H1 (cell line): ENCODE measurements around the gene CHTF8. TPM values are rescaled to one million over a fixed set of nuclear protein-coding genes. Genes with fewer than 3 reads are reported as not detected.

Experiments
- ASH2L ChIP-seq: fragments of 200-600, 300-600 bp; sonication (generic); IDR thresholded peaks from one replicate; pipeline ENCODE4 v1.7.1; 2017; ENCODE audit warnings: low read length
- NRF1 ChIP-seq: IDR thresholded peaks from 2 replicates; pipeline ENCODE4 v1.6.1; 2011; ENCODE audit warnings: mild to moderate bottlenecking, low read depth, low read length, improper control_type of control experiment
- RAD21 ChIP-seq, 2 experiments: IDR thresholded peaks in 1 of 2; conservative IDR thresholded peaks in 1 of 2; 2 replicates each; pipeline ENCODE4 v1.6.1; 2011; ENCODE audit warnings: low read depth in 2 of 2, low read length in 2 of 2, improper control_type of control experiment in 1 of 2, inconsistent platforms in 1 of 2, mild to moderate bottlenecking in 1 of 2, moderate library complexity in 1 of 2
- TAF7 ChIP-seq: optimal IDR thresholded peaks from 2 replicates; pipeline ENCODE3; 2011; ENCODE audit warnings: low read depth, mild to moderate bottlenecking, inconsistent platforms, low read length, moderate library complexity, borderline replicate concordance
- polyA plus RNA-seq, 7 experiments: library from polyadenylated mRNA; depleted of rRNA in 3 of 7; stranded (reverse) in 5 of 7; unstranded in 2 of 7; fragments of >200 nt in 5 of 7; fragments of 200-250 nt in 2 of 7; gene quantifications; 1 replicate in 5 of 7; 2 replicates in 1 of 7; 4 replicates in 1 of 7; pipeline versions ENCODE4 v1.2.1 to v1.2.3, GENCODE V29; 2011 to 2013; ENCODE audit warnings: missing spikeins in 2 of 7, mixed read lengths in 2 of 7
- total RNA-seq: library from RNA; stranded (reverse); fragmentation: NEBNext Ultra II Directional; extraction: Animal tissue kit (Norgen Biotek cat#: 25700); gene quantifications from 2 replicates; pipeline ENCODE4 v1.2.1, GENCODE V29; 2021

The CHTF8 gene
- total and polyA plus RNA-seq, 2 of the 8 experiments (the other 6 are each of a cell fraction or from before 2014, with no cell fraction given), result 114 to 138 TPM

- TF ChIP-seq RAD21 (IDR thresholded peaks at IDR 0.05 in 1 of 2, conservative IDR thresholded peaks at IDR 0.05 in 1 of 2; ENCODE audit: low read depth in 2 of 2, low read length in 2 of 2) (no peak), NRF1 (no peak), ASH2L (no peak), TAF7 (no peak)
Measured at GRCh38 chr16:69114976-69115355, 17.4 kb downstream of the CHTF8 start (continued).
